ENCODE data around the gene VEGFD.

VEGFD gene

DNA sequence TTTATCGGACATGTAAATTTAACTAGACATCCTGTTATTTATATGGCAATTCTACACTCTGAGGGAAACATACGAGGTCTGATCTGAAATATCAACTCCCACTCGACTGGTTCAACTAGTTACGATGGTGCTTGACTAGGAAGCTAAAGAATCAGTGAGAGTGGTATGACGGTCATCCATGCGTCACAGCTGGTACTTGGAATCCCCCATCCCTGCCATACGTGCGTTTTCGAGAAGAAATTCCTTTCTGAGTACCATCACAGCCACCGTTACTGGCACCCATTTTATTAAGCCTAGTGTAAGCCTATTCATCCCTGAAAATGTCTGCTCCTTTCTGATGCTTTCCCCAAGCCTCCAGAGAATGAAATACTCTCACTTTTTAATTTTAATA is 48.2 kb downstream of the VEGFD start:
- H3K9me3 ChIP-seq (ENCODE audit: control insufficient read depth in 2 of 2, low read length in 2 of 2): no peaks in the 10 kb centered on the region
- H3K4me3 ChIP-seq (ENCODE audit: low read length in 2 of 2): peak overlapping the region; percentile 65 to 81
- peak overlapping the region in 1 of 2 donors; percentile 8 for H3K9ac ChIP-seq (ENCODE audit: low read depth in 1 of 2, low read length in 2 of 2)
- peaks cover under 1 to 5% of the 10 kb centered on the region in 2 donors for H3K36me3 ChIP-seq (ENCODE audit: control insufficient read depth in 2 of 2, insufficient read depth in 2 of 2, low read length in 2 of 2)
- peaks cover 0 to 4% of the 10 kb centered on the region in 2 donors for H3K4me1 ChIP-seq (ENCODE audit: control insufficient read depth in 2 of 2, insufficient read depth in 2 of 2, low read length in 2 of 2)
- H3K27ac ChIP-seq (ENCODE audit: low read depth in 2 of 2, low read length in 2 of 2): peak overlapping the region in 1 of 2 donors; percentile 29
- peaks cover 17 to 18% of the 10 kb centered on the region in 2 donors for H3K27me3 ChIP-seq (ENCODE audit: control insufficient read depth in 2 of 2, insufficient read depth in 2 of 2, low read length in 2 of 2)

DNA sequence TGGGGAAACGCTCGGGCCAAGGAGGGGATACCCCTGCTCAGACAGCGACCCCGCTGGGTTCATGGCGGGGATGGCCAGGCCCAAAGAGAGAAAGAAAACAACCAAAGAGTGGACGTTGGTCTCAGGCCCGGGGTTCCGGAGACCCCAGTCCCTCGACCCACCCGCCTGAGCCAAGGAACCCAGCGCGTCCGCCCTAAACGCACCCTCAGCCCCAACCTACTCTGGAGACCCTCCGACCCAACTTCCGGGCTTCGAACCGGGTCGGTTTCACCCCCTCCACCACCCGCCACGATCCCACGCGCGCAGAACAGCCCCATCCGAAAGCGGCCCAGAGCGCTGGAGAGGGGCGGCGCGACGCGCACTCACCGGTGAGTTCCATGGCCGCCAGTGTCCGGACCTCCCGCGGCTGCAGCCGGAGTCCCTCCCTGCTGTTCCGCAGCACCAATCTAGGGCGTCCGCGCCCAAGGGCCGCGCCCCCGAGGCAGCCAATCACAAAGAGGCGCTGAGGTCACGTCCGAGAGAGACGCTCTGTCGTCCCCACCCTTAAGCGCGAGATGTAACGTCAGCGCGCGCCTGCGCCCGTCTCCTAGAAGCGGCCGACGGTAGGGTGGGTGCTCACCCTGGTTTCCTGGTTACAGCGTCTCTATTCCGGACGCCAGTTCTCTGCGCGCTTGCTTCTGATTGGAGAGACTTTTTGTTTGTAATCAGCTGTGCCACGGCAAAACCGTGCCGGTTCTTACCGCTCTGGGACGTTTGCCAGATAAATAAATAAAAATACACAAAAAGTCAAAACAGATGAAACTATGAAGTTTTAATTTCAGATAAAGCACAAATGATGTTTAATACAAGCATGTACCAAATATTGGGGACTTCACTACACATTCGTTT is 48.8 kb downstream of the VEGFD start, which contains the start of gene PIGA:
Gene PIGA (minus strand): TSS at position 389 of the 888 bp plus-strand sequence. CDS start 3,593 bp downstream, outside the sequence.
- Histone ChIP-seq H3K4me3 (ENCODE audit: low read length in 2 of 2) (peak within 1 kb of the TSS; percentile 72 to 81), H3K27ac (ENCODE audit: low read depth in 2 of 2, low read length in 2 of 2) (peak within 1 kb of the TSS; percentile 78 to 85), H3K9ac (ENCODE audit: low read depth in 1 of 2, low read length in 2 of 2) (peak within 1 kb of the TSS; percentile 82 to 91), H3K4me1 (ENCODE audit: control insufficient read depth in 2 of 2, insufficient read depth in 2 of 2, low read length in 2 of 2) (peaks cover 0 to 4% of the 10 kb centered on the region in 2 donors), H3K36me3 (ENCODE audit: control insufficient read depth in 2 of 2, insufficient read depth in 2 of 2, low read length in 2 of 2) (peaks cover 2 to 5% of the 10 kb centered on the region in 2 donors), H3K9me3 (ENCODE audit: control insufficient read depth in 2 of 2, low read length in 2 of 2) (no peaks in the 10 kb centered on the region), H3K27me3 (ENCODE audit: control insufficient read depth in 2 of 2, insufficient read depth in 2 of 2, low read length in 2 of 2) (peaks cover 15 to 18% of the 10 kb centered on the region in 2 donors)

DNA sequence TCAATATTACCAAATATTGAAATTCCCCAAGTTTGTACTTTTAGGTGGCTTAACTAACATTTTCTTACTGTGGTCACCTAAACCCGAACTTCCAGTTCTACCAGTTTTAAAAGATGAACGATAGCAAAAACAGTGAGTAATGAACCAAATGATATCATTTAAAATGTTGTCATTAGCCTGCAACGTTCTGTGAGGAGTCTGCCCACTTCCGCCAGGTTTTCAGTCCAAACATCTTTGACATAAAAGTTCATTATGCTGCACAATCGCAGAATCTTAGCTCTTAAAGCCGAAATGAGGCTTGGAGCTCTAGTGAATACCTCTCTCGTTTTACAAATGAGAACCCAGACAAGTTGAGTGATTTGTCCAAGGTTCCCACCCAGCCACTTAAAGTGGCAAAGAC is 49.7 kb downstream of the VEGFD start:
- H3K4me1 ChIP-seq (ENCODE audit: control insufficient read depth in 2 of 2, insufficient read depth in 2 of 2, low read length in 2 of 2): peaks cover 0 to 4% of the 10 kb centered on the region in 2 donors
- peaks cover 2 to 5% of the 10 kb centered on the region in 2 donors for H3K36me3 ChIP-seq (ENCODE audit: control insufficient read depth in 2 of 2, insufficient read depth in 2 of 2, low read length in 2 of 2)
- peaks cover 14 to 15% of the 10 kb centered on the region in 2 donors for H3K27me3 ChIP-seq (ENCODE audit: control insufficient read depth in 2 of 2, insufficient read depth in 2 of 2, low read length in 2 of 2)
- H3K9me3 ChIP-seq (ENCODE audit: control insufficient read depth in 2 of 2, low read length in 2 of 2): no peaks in the 10 kb centered on the region
- H3K27ac ChIP-seq (ENCODE audit: low read depth in 2 of 2, low read length in 2 of 2): peak overlapping the region; percentile 78 to 85
- H3K4me3 ChIP-seq (ENCODE audit: low read length in 2 of 2): peak overlapping the region; percentile 72 to 81
- peak overlapping the region; percentile 82 to 91 for H3K9ac ChIP-seq (ENCODE audit: low read depth in 1 of 2, low read length in 2 of 2)

DNA sequence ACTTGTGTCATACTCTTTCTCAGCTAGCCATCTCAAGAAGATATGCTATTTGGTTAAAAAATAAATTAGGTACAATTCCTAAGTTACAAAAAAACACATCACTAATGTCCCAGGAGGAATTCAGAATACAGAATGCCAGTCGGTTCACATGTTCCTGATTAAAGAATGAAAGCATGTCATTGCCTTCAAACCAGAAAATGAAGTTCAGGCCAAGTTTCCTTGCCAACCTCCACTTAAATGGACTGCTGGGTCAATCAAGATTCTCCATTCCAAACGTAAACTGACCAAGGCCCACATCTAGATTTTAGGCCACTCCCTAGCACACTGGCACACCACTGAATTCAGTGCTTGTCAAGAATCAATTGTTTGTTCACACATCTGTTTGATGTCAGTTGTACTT is 55.4 kb downstream of the VEGFD start:
- no peak overlapping the region for H3K27ac ChIP-seq (ENCODE audit: low read depth in 2 of 2, low read length in 2 of 2)
- H3K4me1 ChIP-seq (ENCODE audit: control insufficient read depth in 2 of 2, insufficient read depth in 2 of 2, low read length in 2 of 2): no peaks in the 10 kb centered on the region
- no peak overlapping the region for H3K9ac ChIP-seq (ENCODE audit: low read depth in 1 of 2, low read length in 2 of 2)
- H3K36me3 ChIP-seq (ENCODE audit: control insufficient read depth in 2 of 2, insufficient read depth in 2 of 2, low read length in 2 of 2): peaks cover 2 to 5% of the 10 kb centered on the region in 2 donors
- no peaks in the 10 kb centered on the region for H3K9me3 ChIP-seq (ENCODE audit: control insufficient read depth in 2 of 2, low read length in 2 of 2)
- no peak overlapping the region for H3K4me3 ChIP-seq (ENCODE audit: low read length in 2 of 2)
- peaks cover 0 to 2% of the 10 kb centered on the region in 2 donors for H3K27me3 ChIP-seq (ENCODE audit: control insufficient read depth in 2 of 2, insufficient read depth in 2 of 2, low read length in 2 of 2)

DNA sequence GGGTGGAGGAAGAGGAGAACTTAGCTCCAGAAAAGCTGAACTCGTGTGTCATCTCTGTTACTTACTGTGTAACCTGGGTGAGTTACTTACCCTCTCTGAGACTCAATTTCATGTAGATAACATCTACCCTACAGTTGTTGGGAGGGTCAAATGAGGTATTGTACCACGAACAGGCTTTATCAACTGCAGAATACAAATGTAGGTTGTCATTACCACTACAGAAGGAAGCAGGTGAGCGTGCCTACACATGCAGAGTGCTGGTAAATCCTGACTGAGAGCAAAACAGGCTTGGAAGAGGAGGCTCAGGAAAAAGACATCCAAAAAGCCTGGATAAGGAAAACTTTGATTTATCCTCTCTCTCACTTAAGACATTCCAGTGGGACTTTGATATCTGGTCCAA is 56.1 kb downstream of the VEGFD start:
- peaks cover 0 to 2% of the 10 kb centered on the region in 2 donors for H3K27me3 ChIP-seq (ENCODE audit: control insufficient read depth in 2 of 2, insufficient read depth in 2 of 2, low read length in 2 of 2)
- no peak overlapping the region for H3K4me3 ChIP-seq (ENCODE audit: low read length in 2 of 2)
- no peak overlapping the region for H3K27ac ChIP-seq (ENCODE audit: low read depth in 2 of 2, low read length in 2 of 2)
- H3K9me3 ChIP-seq (ENCODE audit: control insufficient read depth in 2 of 2, low read length in 2 of 2): no peaks in the 10 kb centered on the region
- no peak overlapping the region for H3K9ac ChIP-seq (ENCODE audit: low read depth in 1 of 2, low read length in 2 of 2)
- peaks cover 2 to 5% of the 10 kb centered on the region in 2 donors for H3K36me3 ChIP-seq (ENCODE audit: control insufficient read depth in 2 of 2, insufficient read depth in 2 of 2, low read length in 2 of 2)
- no peaks in the 10 kb centered on the region for H3K4me1 ChIP-seq (ENCODE audit: control insufficient read depth in 2 of 2, insufficient read depth in 2 of 2, low read length in 2 of 2)

DNA sequence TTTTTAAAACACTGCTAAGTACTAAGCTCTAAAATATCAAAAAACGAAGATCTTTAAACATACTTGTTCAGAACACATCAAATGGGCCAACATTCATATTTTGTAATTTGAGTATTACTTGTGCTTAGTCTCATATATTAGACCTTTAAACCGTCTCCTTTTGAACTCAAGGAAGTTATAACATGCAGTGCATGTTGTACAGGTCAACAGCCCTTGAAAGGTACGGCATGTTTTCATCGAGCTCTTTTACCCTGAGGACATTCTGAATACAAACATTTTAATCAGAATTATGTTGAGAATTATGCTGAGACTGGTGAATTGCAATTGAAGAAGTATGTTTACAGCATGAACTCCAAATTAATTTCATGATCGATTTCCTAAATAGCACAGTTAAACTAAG is 61.7 kb downstream of the VEGFD start:
- no peak overlapping the region for H3K27ac ChIP-seq (ENCODE audit: low read depth in 2 of 2, low read length in 2 of 2)
- no peak overlapping the region for H3K9ac ChIP-seq (ENCODE audit: low read depth in 1 of 2, low read length in 2 of 2)
- H3K27me3 ChIP-seq (ENCODE audit: control insufficient read depth in 2 of 2, insufficient read depth in 2 of 2, low read length in 2 of 2): peaks cover 0 to 2% of the 10 kb centered on the region in 2 donors
- no peak overlapping the region for H3K4me3 ChIP-seq (ENCODE audit: low read length in 2 of 2)
- H3K36me3 ChIP-seq (ENCODE audit: control insufficient read depth in 2 of 2, insufficient read depth in 2 of 2, low read length in 2 of 2): peaks cover 0 to 7% of the 10 kb centered on the region in 2 donors
- H3K4me1 ChIP-seq (ENCODE audit: control insufficient read depth in 2 of 2, insufficient read depth in 2 of 2, low read length in 2 of 2): no peaks in the 10 kb centered on the region
- H3K9me3 ChIP-seq (ENCODE audit: control insufficient read depth in 2 of 2, low read length in 2 of 2): no peaks in the 10 kb centered on the region

DNA sequence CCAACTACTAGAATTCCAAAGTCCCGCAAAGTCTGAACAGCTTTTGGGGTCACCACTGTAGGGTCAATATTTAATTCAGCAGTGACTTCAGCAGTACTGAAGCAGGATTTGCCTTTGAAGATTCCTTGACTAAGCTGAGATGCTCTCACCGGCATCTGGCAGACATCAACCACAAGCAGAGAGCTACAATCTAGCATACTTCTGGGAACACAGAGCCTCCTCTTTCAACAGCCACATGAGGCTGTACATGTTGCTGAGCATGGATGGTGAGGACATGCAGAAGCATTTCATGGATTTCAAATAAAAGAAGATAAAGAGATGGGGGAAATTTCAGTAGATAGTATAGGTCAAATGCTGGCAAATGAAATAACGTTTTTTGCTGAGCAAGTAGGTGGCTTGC is 62.1 kb downstream of the VEGFD start:
- Histone ChIP-seq H3K4me3 (ENCODE audit: low read length in 2 of 2) (no peak overlapping the region), H3K9ac (ENCODE audit: low read depth in 1 of 2, low read length in 2 of 2) (no peak overlapping the region), H3K9me3 (ENCODE audit: control insufficient read depth in 2 of 2, low read length in 2 of 2) (no peaks in the 10 kb centered on the region), H3K4me1 (ENCODE audit: control insufficient read depth in 2 of 2, insufficient read depth in 2 of 2, low read length in 2 of 2) (no peaks in the 10 kb centered on the region), H3K27ac (ENCODE audit: low read depth in 2 of 2, low read length in 2 of 2) (no peak overlapping the region), H3K36me3 (ENCODE audit: control insufficient read depth in 2 of 2, insufficient read depth in 2 of 2, low read length in 2 of 2) (peaks cover 0 to 7% of the 10 kb centered on the region in 2 donors), H3K27me3 (ENCODE audit: control insufficient read depth in 2 of 2, insufficient read depth in 2 of 2, low read length in 2 of 2) (peaks cover 0 to 2% of the 10 kb centered on the region in 2 donors)

DNA sequence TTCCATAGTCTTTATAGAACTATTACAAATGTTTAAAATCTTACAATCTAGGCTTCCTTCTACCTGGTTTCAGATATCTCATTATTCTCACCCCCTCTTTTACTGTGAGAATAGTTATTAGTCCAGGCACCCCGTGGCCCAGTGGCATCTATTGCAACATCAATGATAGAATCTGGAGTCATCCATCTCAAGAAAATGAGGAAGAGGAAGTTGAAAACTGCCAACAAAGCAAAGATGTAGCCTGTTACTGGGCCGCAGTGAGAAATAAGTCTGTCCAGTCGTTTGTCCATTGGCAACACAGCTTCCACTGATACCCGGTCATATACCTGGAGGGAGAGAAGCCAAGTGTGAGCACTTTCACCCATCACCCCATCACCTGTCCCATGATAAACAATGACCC is 62.8 kb downstream of the VEGFD start:
- no peaks in the 10 kb centered on the region for H3K9me3 ChIP-seq (ENCODE audit: control insufficient read depth in 2 of 2, low read length in 2 of 2)
- peaks cover 0 to 2% of the 10 kb centered on the region in 2 donors for H3K27me3 ChIP-seq (ENCODE audit: control insufficient read depth in 2 of 2, insufficient read depth in 2 of 2, low read length in 2 of 2)
- no peak overlapping the region for H3K9ac ChIP-seq (ENCODE audit: low read depth in 1 of 2, low read length in 2 of 2)
- H3K27ac ChIP-seq (ENCODE audit: low read depth in 2 of 2, low read length in 2 of 2): no peak overlapping the region
- H3K36me3 ChIP-seq (ENCODE audit: control insufficient read depth in 2 of 2, insufficient read depth in 2 of 2, low read length in 2 of 2): peaks cover 0 to 7% of the 10 kb centered on the region in 2 donors
- H3K4me1 ChIP-seq (ENCODE audit: control insufficient read depth in 2 of 2, insufficient read depth in 2 of 2, low read length in 2 of 2): no peaks in the 10 kb centered on the region
- H3K4me3 ChIP-seq (ENCODE audit: low read length in 2 of 2): no peak overlapping the region

DNA sequence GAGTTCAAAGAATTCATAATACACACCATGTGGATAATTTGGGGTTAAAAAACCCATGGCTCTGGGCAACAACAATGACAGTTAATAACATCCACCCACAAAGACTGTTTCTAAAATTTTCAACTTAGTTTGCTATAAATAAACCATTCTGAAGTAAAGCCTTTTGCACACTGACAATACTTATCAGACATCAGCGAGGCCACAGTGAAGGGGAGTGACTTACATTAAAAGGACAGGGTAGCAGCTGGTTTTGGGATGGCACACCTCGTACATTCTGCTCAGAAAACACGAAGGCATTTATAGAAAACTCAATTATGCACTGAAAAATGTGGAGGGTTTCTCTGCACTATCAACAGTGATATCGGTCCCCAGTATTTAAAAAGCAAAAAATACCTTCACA is 63.9 kb downstream of the VEGFD start:
- H3K27me3 ChIP-seq (ENCODE audit: control insufficient read depth in 2 of 2, insufficient read depth in 2 of 2, low read length in 2 of 2): peaks cover 0 to 2% of the 10 kb centered on the region in 2 donors
- H3K4me3 ChIP-seq (ENCODE audit: low read length in 2 of 2): no peak overlapping the region
- H3K4me1 ChIP-seq (ENCODE audit: control insufficient read depth in 2 of 2, insufficient read depth in 2 of 2, low read length in 2 of 2): no peaks in the 10 kb centered on the region
- H3K9me3 ChIP-seq (ENCODE audit: control insufficient read depth in 2 of 2, low read length in 2 of 2): no peaks in the 10 kb centered on the region
- no peak overlapping the region for H3K27ac ChIP-seq (ENCODE audit: low read depth in 2 of 2, low read length in 2 of 2)
- H3K36me3 ChIP-seq (ENCODE audit: control insufficient read depth in 2 of 2, insufficient read depth in 2 of 2, low read length in 2 of 2): peaks cover 0 to 7% of the 10 kb centered on the region in 2 donors
- H3K9ac ChIP-seq (ENCODE audit: low read depth in 1 of 2, low read length in 2 of 2): no peak overlapping the region

DNA sequence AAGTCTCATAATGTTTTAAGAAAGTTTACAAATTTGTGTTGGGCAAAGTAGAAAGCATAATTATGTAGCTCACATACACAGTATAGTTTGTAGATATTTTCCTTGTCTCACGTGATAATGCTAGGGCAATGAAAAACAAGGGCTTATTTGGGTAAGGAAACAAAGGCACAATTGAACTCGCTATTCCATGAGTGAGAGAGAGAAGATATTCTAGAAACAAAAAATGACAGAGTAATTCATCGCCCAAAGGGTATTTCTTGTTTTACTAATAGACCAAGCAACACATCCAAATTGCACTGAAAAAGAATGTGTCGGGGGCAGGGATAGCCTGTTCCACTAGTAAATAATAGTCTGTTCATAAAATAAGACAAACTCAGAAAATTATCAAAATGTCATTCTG is 65.1 kb downstream of the VEGFD start:
- Histone ChIP-seq H3K4me1 (ENCODE audit: control insufficient read depth in 2 of 2, insufficient read depth in 2 of 2, low read length in 2 of 2) (no peaks in the 10 kb centered on the region), H3K27ac (ENCODE audit: low read depth in 2 of 2, low read length in 2 of 2) (no peak overlapping the region), H3K9me3 (ENCODE audit: control insufficient read depth in 2 of 2, low read length in 2 of 2) (no peaks in the 10 kb centered on the region), H3K27me3 (ENCODE audit: control insufficient read depth in 2 of 2, insufficient read depth in 2 of 2, low read length in 2 of 2) (no peaks in the 10 kb centered on the region), H3K4me3 (ENCODE audit: low read length in 2 of 2) (no peak overlapping the region), H3K36me3 (ENCODE audit: control insufficient read depth in 2 of 2, insufficient read depth in 2 of 2, low read length in 2 of 2) (peaks cover 0 to 7% of the 10 kb centered on the region in 2 donors), H3K9ac (ENCODE audit: low read depth in 1 of 2, low read length in 2 of 2) (no peak overlapping the region)
